K562 (cell line): ENCODE results near the gene FGF22. TPM values are rescaled to one million over a fixed set of nuclear protein-coding genes. Genes with fewer than 3 reads are reported as not detected.
A peak's percentile ranks its signal among the peaks of the same experiment; 100 is the strongest.
"Not testable (repeated sequence)": the region's sequence is repeated elsewhere in the genome, so short reads cannot be mapped to it uniquely, and the experiment has no call there.

ENCODE experiments used
- ATF1 ChIP-seq, 2 experiments: fragments of 450-650 bp in 1 of 2; IDR thresholded peaks; 2 replicates each; pipeline ENCODE4 v1.6.1; 2016; ENCODE audit warnings: missing compliant biosample characterization in 1 of 2, missing genetic modification characterization in 1 of 2
- BCLAF1 ChIP-seq, 2 experiments: fragments of 450-650 bp in 1 of 2; IDR thresholded peaks; 2 replicates each; pipeline ENCODE4 v1.6.1; 2011 to 2017; ENCODE audit warnings: low read depth in 2 of 2, antibody characterized with exemption in 1 of 2, borderline replicate concordance in 1 of 2, low read length in 1 of 2, mild to moderate bottlenecking in 1 of 2, mixed read lengths in 1 of 2; ENCODE audit not compliant: control insufficient read depth in 1 of 2
- CBX3 ChIP-seq, 2 experiments: IDR thresholded peaks; 1 replicate in 1 of 2; 2 replicates in 1 of 2; pipeline ENCODE4 v1.6.1; 2012; ENCODE audit warnings: inconsistent platforms in 2 of 2, low read length in 2 of 2, borderline replicate concordance in 1 of 2, control low read depth in 1 of 2
- CCAR2 ChIP-seq: fragments of 200-400 bp; formaldehyde crosslinking; IDR thresholded peaks from 2 replicates; pipeline ENCODE4 v1.6.1; 2017; ENCODE audit warnings: mild to moderate bottlenecking, low read depth, low read length
- EP400 ChIP-seq: fragments of 450-650 bp; IDR thresholded peaks from 2 replicates; pipeline ENCODE4 v1.6.1; 2017; ENCODE audit warnings: antibody characterized with exemption, mild to moderate bottlenecking, moderate library complexity
- FIP1L1 ChIP-seq: fragments of 200-400 bp; formaldehyde crosslinking; IDR thresholded peaks from 2 replicates; pipeline ENCODE4 v1.6.1; 2018; ENCODE audit warnings: mild to moderate bottlenecking, low read depth, low read length; ENCODE audit not compliant: poor library complexity, severe bottlenecking
- HCFC1 ChIP-seq: IDR thresholded peaks from 2 replicates; pipeline ENCODE4 v1.6.1; 2012; ENCODE audit warnings: low read depth, low read length, improper control_type of control experiment
- JUND ChIP-seq, 2 experiments: IDR thresholded peaks; 2 replicates in 1 of 2; 3 replicates in 1 of 2; pipeline ENCODE4 v1.6.1; 2011; ENCODE audit warnings: borderline replicate concordance in 2 of 2, low read depth in 2 of 2, low read length in 2 of 2, improper control_type of control experiment in 1 of 2, missing biosample characterization in 1 of 2, missing genetic modification characterization in 1 of 2, missing genetic modification reagents in 1 of 2
- KAT2B ChIP-seq: IDR thresholded peaks from one replicate; pipeline ENCODE4 v1.6.1; 2012; ENCODE audit warnings: low read depth, mild to moderate bottlenecking, control low read depth, inconsistent platforms, low read length, moderate library complexity
- KLF16 ChIP-seq: IDR thresholded peaks from 2 replicates; pipeline ENCODE4 v1.6.1; 2016; ENCODE audit warnings: antibody characterized with exemption
- MAFG ChIP-seq: fragments of 450-650 bp; conservative IDR thresholded peaks from 2 replicates; pipeline ENCODE4 v1.6.1; 2016; ENCODE audit warnings: missing genetic modification characterization, missing compliant biosample characterization
- MEF2A ChIP-seq: IDR thresholded peaks from 2 replicates; pipeline ENCODE4 v1.6.1; 2011; ENCODE audit warnings: low read depth, mild to moderate bottlenecking, low read length, moderate library complexity; ENCODE audit not compliant: control insufficient read depth
- NFE2 ChIP-seq: IDR thresholded peaks from 2 replicates; pipeline ENCODE4 v1.6.1; 2014; ENCODE audit warnings: antibody characterized with exemption, low read depth
- PHF8 ChIP-seq: fragments of 200-600 bp; sonication (generic); IDR thresholded peaks from 2 replicates; pipeline ENCODE4 v1.6.1; 2012; ENCODE audit warnings: mixed run types, mild to moderate bottlenecking, inconsistent platforms, low read length, moderate library complexity, borderline replicate concordance
- PML ChIP-seq: IDR thresholded peaks from 2 replicates; pipeline ENCODE4 v1.6.1; 2012; ENCODE audit warnings: low read length, inconsistent platforms
- RNF2 ChIP-seq: sonication (generic); IDR thresholded peaks from 2 replicates; pipeline ENCODE4 v1.6.1; 2016
- SIN3A ChIP-seq, 2 experiments: fragments of 150-350 bp in 1 of 2; IDR thresholded peaks; 2 replicates each; pipeline ENCODE4 v1.6.1; 2011 to 2016; ENCODE audit warnings: borderline replicate concordance in 2 of 2, low read depth in 2 of 2, low read length in 2 of 2, mild to moderate bottlenecking in 2 of 2, moderate library complexity in 2 of 2; ENCODE audit not compliant: control insufficient read depth in 1 of 2
- SIX5 ChIP-seq, 2 experiments: IDR thresholded peaks; 2 replicates each; pipeline ENCODE4 v1.6.1; 2011; ENCODE audit warnings: low read length in 2 of 2, borderline replicate concordance in 1 of 2, low read depth in 1 of 2, mild to moderate bottlenecking in 1 of 2, moderate library complexity in 1 of 2; ENCODE audit not compliant: insufficient read depth in 1 of 2
- SMARCE1 ChIP-seq: fragments of 450-650 bp; IDR thresholded peaks from 2 replicates; pipeline ENCODE4 v1.7.1; 2016; ENCODE audit warnings: mild to moderate bottlenecking
- XRCC5 ChIP-seq: fragments of 200-400 bp; formaldehyde crosslinking; IDR thresholded peaks from 2 replicates; pipeline ENCODE4 v1.6.1; 2017; ENCODE audit warnings: low read depth, mild to moderate bottlenecking, low read length
- ZBTB7A ChIP-seq: IDR thresholded peaks from 2 replicates; pipeline ENCODE4 v1.6.1; 2011; ENCODE audit warnings: low read depth, mild to moderate bottlenecking, low read length, moderate library complexity, borderline replicate concordance; ENCODE audit not compliant: control insufficient read depth
- ZNF316 ChIP-seq: fragments of 450-650 bp; IDR thresholded peaks from 2 replicates; pipeline ENCODE4 v1.6.1; 2016
- polyA plus RNA-seq, 8 experiments: library from polyadenylated mRNA; depleted of rRNA in 4 of 8; stranded (reverse) in 5 of 8; unstranded in 3 of 8; fragments of >200 nt; fragmentation: Nextera tagmentation in 2 of 8; fragmentation: Illumina TruSeq in 1 of 8; extraction: Ambion mirVana in 2 of 8; extraction: Trizol in 1 of 8; gene quantifications; 2 replicates each; pipeline versions ENCODE4 v1.2.1 to v1.2.3, GENCODE V29; 2011 to 2014; ENCODE audit warnings: inconsistent platforms in 1 of 8, missing spikeins in 1 of 8
- total RNA-seq, 7 experiments: library from RNA; depleted of rRNA in 6 of 7; stranded (reverse); fragments of >200 nt in 6 of 7; fragmentation: Illumina TruSeq in 2 of 7; extraction: Trizol in 2 of 7; gene quantifications; 2 replicates each; pipeline versions ENCODE4 v1.2.1 to v1.2.3, GENCODE V29; 2011 to 2021; ENCODE audit warnings: low replicate concordance in 1 of 7

Gene FGF22
- total and polyA plus RNA-seq, 9 of the 15 experiments (the other 6 are each of a cell fraction or from before 2014, with no cell fraction given), result 0.14 to 2.2 (median 0.86) TPM; not detected in 4

GRCh38 chr19:605061-605971 lies 34.4 kb upstream of the FGF22 start (continued):
- TF ChIP-seq PML, result peak; percentile 50; the same call in 1 of the 2 replicates
- peak in 1 of 2 experiments; percentile 97; a peak in 2 of 4 replicates for TF ChIP-seq BCLAF1 (IDR thresholded peaks at IDR 0.05; ENCODE audit: borderline replicate concordance in 1 of 2, control insufficient read depth in 1 of 2, low read depth in 2 of 2, low read length in 1 of 2)
- TF ChIP-seq NFE2, result peak; percentile 71; the same call in 1 of the 2 replicates
- peak; percentile 90 for TF ChIP-seq FIP1L1
- peak in 1 of 2 experiments; percentile 57; a peak in 1 of 3 replicates for TF ChIP-seq CBX3 (IDR thresholded peaks at IDR 0.05; ENCODE audit: borderline replicate concordance in 1 of 2, low read length in 2 of 2)
- peak; percentile 79 for TF ChIP-seq RNF2
- peak; percentile 97 for TF ChIP-seq XRCC5
- TF ChIP-seq SIN3A (IDR thresholded peaks at IDR 0.05; ENCODE audit: borderline replicate concordance in 2 of 2, control insufficient read depth in 1 of 2, low read depth in 2 of 2, low read length in 2 of 2), result peak; percentile 30 to 70; a peak in 1 of 4 replicates
- TF ChIP-seq KLF16, result peak; percentile 70
- 0 out of 2 replicates have a peak, but pooled peaks have one; percentile 21 for TF ChIP-seq SMARCE1
- 0 out of 2 replicates have a peak, but pooled peaks have one; percentile 84 for TF ChIP-seq CCAR2
- peak; percentile 57 for TF ChIP-seq MAFG (tag)
- TF ChIP-seq ZBTB7A, result peak; percentile 90
- peak; percentile 52; the same call in 1 of the 2 replicates for TF ChIP-seq ZNF316
- peak; percentile 72 for TF ChIP-seq EP400
- TF ChIP-seq JUND (IDR thresholded peaks at IDR 0.05; ENCODE audit: borderline replicate concordance, low read depth, low read length), result peak; percentile 48; the same call in 1 of the 2 replicates
- not testable (repeated sequence) for TF ChIP-seq JUND (tag; IDR thresholded peaks at IDR 0.05; ENCODE audit: borderline replicate concordance, low read depth, low read length); ATF1 (tag; IDR thresholded peaks at IDR 0.05)
- peak; percentile 81 for TF ChIP-seq HCFC1
- peak; percentile 100 for TF ChIP-seq KAT2B
- TF ChIP-seq MEF2A, result peak; percentile 47; the same call in 1 of the 2 replicates
- peak; percentile 53 to 66; a peak in 3 of 4 replicates for TF ChIP-seq SIX5 (IDR thresholded peaks at IDR 0.05; ENCODE audit: borderline replicate concordance in 1 of 2, insufficient read depth in 1 of 2, low read depth in 1 of 2, low read length in 2 of 2)
- TF ChIP-seq PHF8, result peak; percentile 70; the same call in 1 of the 2 replicates
- peak; percentile 46 for TF ChIP-seq ATF1 (CRISPR knock-in tag; IDR thresholded peaks at IDR 0.05)
